ENCODE results near the gene MED31. TPM values are rescaled to one million over a fixed set of nuclear protein-coding genes. Genes with fewer than 3 reads are reported as not detected.

The MED31 gene
- total and polyA plus RNA-seq, 2 of the 13 experiments (the other 11 are each of a cell fraction or from before 2014, with no cell fraction given) = 19.0 to 20.9 TPM

GRCh38 chr17:6683081-6683684, 31.8 kb upstream of the MED31 start (continued):
- TF ChIP-seq ZNF687 (CRISPR knock-in tag; IDR thresholded peaks at IDR 0.05) = no peak
- no peak for TF ChIP-seq NPAS2 (CRISPR knock-in tag; IDR thresholded peaks at IDR 0.05; ENCODE audit: borderline replicate concordance)
- TF ChIP-seq NCOA5 (CRISPR knock-in tag; IDR thresholded peaks at IDR 0.05) = 0 out of 2 replicates have a peak, but pooled peaks have one; percentile 75
- TF ChIP-seq ZNF800 (CRISPR knock-in tag; IDR thresholded peaks at IDR 0.05) = peak; percentile 65; the same call in 1 of the 2 replicates
- TF ChIP-seq NFKBIZ (CRISPR knock-in tag; IDR thresholded peaks at IDR 0.05) = no peak
- no peak for TF ChIP-seq RFX1 (IDR thresholded peaks at IDR 0.05)
- no peak for TF ChIP-seq U2AF1 (optimal IDR thresholded peaks at IDR 0.05; ENCODE audit: low read depth, low read length)
- TF ChIP-seq CHD2 (IDR thresholded peaks at IDR 0.05; ENCODE audit: low read depth, low read length) = no peak
- TF ChIP-seq SMC3 (IDR thresholded peaks at IDR 0.05; ENCODE audit: low read length) = no peak; the same call in 1 of the 2 replicates
- no peak for TF ChIP-seq SIX4 (CRISPR knock-in tag; IDR thresholded peaks at IDR 0.05)
- TF ChIP-seq ATRX (CRISPR knock-in tag; IDR thresholded peaks at IDR 0.05; ENCODE audit: borderline replicate concordance) = no peak
- no peak for TF ChIP-seq ZNF546 (CRISPR knock-in tag; conservative IDR thresholded peaks at IDR 0.05)
- TF ChIP-seq POLR2AphosphoS5 (IDR thresholded peaks at IDR 0.05; ENCODE audit: low read depth, low read length) = peak; percentile 17; the same call in 1 of the 2 replicates
- TF ChIP-seq TRAFD1 (CRISPR knock-in tag; IDR thresholded peaks at IDR 0.05; ENCODE audit: borderline replicate concordance) = no peak
- TF ChIP-seq SIX1 (CRISPR knock-in tag; IDR thresholded peaks at IDR 0.05; ENCODE audit: borderline replicate concordance) = no peak
- no peak for TF ChIP-seq MYNN (CRISPR knock-in tag; IDR thresholded peaks at IDR 0.05; ENCODE audit: low read depth)
- TF ChIP-seq ZNF274 (CRISPR knock-in tag; IDR thresholded peaks at IDR 0.05) = no peak
- TF ChIP-seq TBX3 (IDR thresholded peaks at IDR 0.05; ENCODE audit: borderline replicate concordance) = peak; percentile 72; the same call in 1 of the 2 replicates
- TF ChIP-seq NFIB (CRISPR knock-in tag; IDR thresholded peaks at IDR 0.05; ENCODE audit: borderline replicate concordance) = no peak
- TF ChIP-seq GMEB2 (CRISPR knock-in tag; IDR thresholded peaks at IDR 0.05; ENCODE audit: low read depth) = no peak
- TF ChIP-seq FOXC1 (CRISPR knock-in tag; IDR thresholded peaks at IDR 0.05; ENCODE audit: borderline replicate concordance) = no peak; the same call in 1 of the 2 replicates
- TF ChIP-seq YEATS4 (CRISPR knock-in tag; IDR thresholded peaks at IDR 0.05; ENCODE audit: borderline replicate concordance) = peak; percentile 27; the same call in 1 of the 2 replicates

All from HepG2 (cell line).